IMR-90 (cell line): ENCODE measurements around the gene TLR9. TPM values are rescaled to one million over a fixed set of nuclear protein-coding genes. Genes with fewer than 3 reads are reported as not detected.
A peak's percentile ranks its signal among the peaks of the same experiment; 100 is the strongest.

ENCODE experiments used
- ATAC-seq: fragments of 200-7000 bp; cut with Tn5 transposase; 2 replicates; pipeline ENCODE4 v1.9.1; 2020; ENCODE audit warnings: low read depth, mild to moderate bottlenecking, moderate library complexity
- BruUV-seq: library from RNA; stranded (reverse); fragments of 400-500 nt; replicated peaks from 2 replicates; lab custom pipeline; 2021; lab: Mats Ljungman, UMichigan
- CTCF ChIA-PET: fragments of 300-600 bp; formaldehyde crosslinking; extraction: SDS; loops from one replicate; lab custom pipeline; 2021; ENCODE audit warnings: antibody characterized with exemption; lab: Yijun Ruan, JAX
- POLR2A ChIA-PET: fragments of 300-600 bp; sonication (Branson Sonifier 250); formaldehyde crosslinking; loops from one replicate; lab custom pipeline; 2022; ENCODE audit warnings: antibody characterized with exemption; ENCODE audit not compliant: unreplicated experiment; lab: Charles Lee
- DNase-seq: peaks from one replicate; pipeline ENCODE4 v3.0.0; 2013
- H2AFZ ChIP-seq: replicated peaks from 2 replicates; pipeline ENCODE3; 2013; ENCODE audit warnings: low read length, mild to moderate bottlenecking; ENCODE audit not compliant: poor library complexity
- H2AK5ac ChIP-seq: 2 replicates; pipeline ENCODE4 v1.6.1; 2013; ENCODE audit warnings: low read depth, low read length, inconsistent platforms
- H2AK9ac ChIP-seq: replicated peaks from 2 replicates; pipeline ENCODE3; 2013; ENCODE audit warnings: mild to moderate bottlenecking, low read depth, low read length, moderate library complexity; ENCODE audit not compliant: poor library complexity
- H2BK120ac ChIP-seq: 2 replicates; pipeline ENCODE4 v1.6.1; 2013; ENCODE audit warnings: low read depth, low read length, inconsistent platforms
- H2BK15ac ChIP-seq: 3 replicates; pipeline ENCODE4 v1.6.1; 2013; ENCODE audit warnings: low read depth, low read length, inconsistent platforms
- H2BK20ac ChIP-seq: 2 replicates; pipeline ENCODE4 v1.6.1; 2013; ENCODE audit warnings: low read depth, mild to moderate bottlenecking, inconsistent platforms, low read length, moderate library complexity
- H2BK5ac ChIP-seq: 2 replicates; pipeline ENCODE4 v1.6.1; 2013; ENCODE audit warnings: mild to moderate bottlenecking, low read depth, low read length, inconsistent platforms; ENCODE audit not compliant: poor library complexity, severe bottlenecking
- H3K14ac ChIP-seq: replicated peaks from 2 replicates; pipeline ENCODE4 v1.6.1; 2013; ENCODE audit warnings: low read depth, low read length, inconsistent platforms
- H3K18ac ChIP-seq: 2 replicates; pipeline ENCODE4 v1.6.1; 2013; ENCODE audit warnings: low read depth, low read length, control low read depth
- H3K23ac ChIP-seq: 2 replicates; pipeline ENCODE4 v1.6.1; 2013; ENCODE audit warnings: low read depth, low read length, inconsistent platforms
- H3K27ac ChIP-seq: 2 replicates; pipeline ENCODE4 v1.5.1; 2013; ENCODE audit warnings: mild to moderate bottlenecking, control low read depth, low read length; ENCODE audit not compliant: insufficient read depth
- H3K27me3 ChIP-seq: 2 replicates; pipeline ENCODE4 v1.6.1; 2013; ENCODE audit warnings: low read length; ENCODE audit not compliant: control insufficient read depth, insufficient read depth
- H3K36me3 ChIP-seq: 2 replicates; pipeline ENCODE4 v1.6.1; 2013; ENCODE audit warnings: low read length, mixed read lengths; ENCODE audit not compliant: control insufficient read depth, insufficient read depth
- H3K4ac ChIP-seq: 2 replicates; pipeline ENCODE4 v1.6.1; 2013; ENCODE audit warnings: low read depth, low read length, inconsistent platforms
- H3K4me1 ChIP-seq: 2 replicates; pipeline ENCODE4 v1.6.1; 2013; ENCODE audit warnings: low read length, mixed read lengths; ENCODE audit not compliant: control insufficient read depth, insufficient read depth
- H3K4me2 ChIP-seq: 2 replicates; pipeline ENCODE4 v1.6.1; 2013; ENCODE audit warnings: low read depth, mild to moderate bottlenecking, control low read depth, low read length, moderate library complexity
- H3K4me3 ChIP-seq: 2 replicates; pipeline ENCODE4 v1.5.1; 2013; ENCODE audit warnings: low read depth, mild to moderate bottlenecking, control low read depth, low read length, moderate library complexity; ENCODE audit not compliant: insufficient read depth
- H3K56ac ChIP-seq: 2 replicates; pipeline ENCODE4 v1.6.1; 2013; ENCODE audit warnings: low read length, inconsistent platforms; ENCODE audit not compliant: insufficient read depth; ENCODE audit errors: extremely low read depth
- H3K79me1 ChIP-seq, 2 experiments: 2 replicates each; pipeline ENCODE4 v1.6.1; 2013; ENCODE audit warnings: low read length in 2 of 2, inconsistent platforms in 1 of 2, low read depth in 1 of 2
- H3K9ac ChIP-seq: 2 replicates; pipeline ENCODE4 v1.6.1; 2013; ENCODE audit warnings: low read depth, low read length, control low read depth
- H3K9me1 ChIP-seq: 2 replicates; pipeline ENCODE4 v1.6.1; 2013; ENCODE audit warnings: low read length, inconsistent platforms; ENCODE audit not compliant: insufficient read depth
- H3K9me3 ChIP-seq: 2 replicates; pipeline ENCODE4 v1.6.1; 2013; ENCODE audit warnings: low read length; ENCODE audit not compliant: control insufficient read depth, insufficient read depth
- H4K20me1 ChIP-seq: 2 replicates; pipeline ENCODE4 v1.6.1; 2013; ENCODE audit warnings: low read length, inconsistent platforms; ENCODE audit not compliant: insufficient read depth
- H4K5ac ChIP-seq: 2 replicates; pipeline ENCODE4 v1.6.1; 2013; ENCODE audit warnings: mild to moderate bottlenecking, low read depth, low read length, control low read depth
- H4K8ac ChIP-seq, 2 experiments: 2 replicates each; pipeline ENCODE4 v1.6.1; 2013; ENCODE audit warnings: low read depth in 2 of 2, low read length in 2 of 2, control low read depth in 1 of 2, inconsistent platforms in 1 of 2
- H4K91ac ChIP-seq: 2 replicates; pipeline ENCODE4 v1.6.1; 2013; ENCODE audit warnings: low read depth, low read length, inconsistent platforms; ENCODE audit not compliant: insufficient read depth
- CEBPB ChIP-seq: IDR thresholded peaks from 2 replicates; pipeline ENCODE4 v1.6.1; 2012; ENCODE audit warnings: low read depth, low read length, improper control_type of control experiment
- MAZ ChIP-seq: IDR thresholded peaks from 2 replicates; pipeline ENCODE4 v1.6.1; 2012; ENCODE audit warnings: low read depth, mild to moderate bottlenecking, low read length, improper control_type of control experiment, moderate library complexity, borderline replicate concordance
- WGBS, 2 experiments: methylation state at CpG; one replicate each; pipeline versions ENCODE4 v1.1.5 to v1.1.7; 2013; ENCODE audit warnings: missing lambda C conversion rate in 2 of 2; ENCODE audit not compliant: insufficient read length in 1 of 2; ENCODE audit errors: extremely low coverage in 2 of 2; 5-methylcytosine and 5-hydroxymethylcytosine counted together
- dilution Hi-C: fragments of 300-500 bp; cut with HindIII; formaldehyde crosslinking; loops from one replicate; pipeline ENCODE4 v1.14.3; 2018; ENCODE audit warnings: low sequenced_read_pairs; ENCODE audit not compliant: unreplicated experiment
- in situ Hi-C: fragments of 300-500 bp; cut with MboI; formaldehyde crosslinking; loops from 3 replicates; pipeline ENCODE4 v1.14.3; 2019; ENCODE audit warnings: low sequenced_read_pairs, inconsistent platforms, mixed read lengths
- intact Hi-C: fragments of 100-400 bp; cut with micrococcal nuclease; formaldehyde crosslinking; loops from 2 replicates; pipeline ENCODE4 v1.10.0; 2022
- polyA plus RNA-seq, 3 experiments: library from polyadenylated mRNA; depleted of rRNA; stranded (reverse); fragments of >200 nt; gene quantifications; 2 replicates each; pipeline ENCODE4 v1.2.3, GENCODE V29; 2012; ENCODE audit warnings: low replicate concordance in 1 of 3
- total RNA-seq: library from RNA; depleted of rRNA; stranded (reverse); fragments of >200 nt; gene quantifications from 2 replicates; pipeline ENCODE4 v1.2.3, GENCODE V29; 2012

Gene TLR9
- total and polyA plus RNA-seq, 2 of the 4 experiments (the other 2 are of a cell fraction), result not detected

DNA sequence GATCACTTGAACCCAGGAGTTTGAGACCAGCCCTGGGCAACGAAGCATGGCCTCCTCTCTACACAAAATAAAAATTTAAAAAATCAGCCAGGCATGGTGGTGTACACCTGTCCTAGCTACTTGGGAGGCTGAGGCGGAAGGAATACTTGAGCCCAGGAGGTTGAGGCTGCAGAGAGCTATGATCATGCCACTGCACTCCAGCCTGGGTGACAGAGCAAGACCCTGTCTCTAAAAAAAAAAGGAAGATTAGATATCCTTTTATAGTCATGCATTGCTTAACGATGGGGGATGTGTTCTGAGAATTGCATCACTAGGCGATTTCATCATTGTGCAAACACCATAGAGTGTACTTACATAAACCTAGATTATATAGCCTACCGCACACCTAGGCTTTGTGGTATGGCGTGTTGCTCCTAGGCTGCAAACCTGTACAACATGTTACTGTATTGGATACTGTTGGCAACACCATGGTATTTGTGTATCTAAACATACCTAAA lies 14.8 kb downstream of the TLR9 start:
- POLR2A ChIA-PET, result no interaction called here

More for the DNA sequence above, 14.8 kb downstream of the TLR9 start:
- H3K56ac ChIP-seq, result no peak overlapping the region
- no peak overlapping the region for H2BK20ac ChIP-seq
- H2AFZ ChIP-seq, result no peak overlapping the region
- dilution Hi-C loops, result no loop called here
- no CpG with 5 or more reads among the region's 6 CpGs for WGBS, 2 experiments
- H3K27ac ChIP-seq, result peak overlapping the region; percentile 47; the same call in 1 of the 2 replicates
- H4K8ac ChIP-seq, result no peak overlapping the region
- no peak overlapping the region for H3K4me3 ChIP-seq
- no peak overlapping the region for H3K23ac ChIP-seq
- no peak overlapping the region for H3K18ac ChIP-seq
- CTCF ChIA-PET, result no interaction called here
- peak; percentile 85 for TF ChIP-seq CEBPB
- TF ChIP-seq MAZ, result no peak
- H3K9me1 ChIP-seq, result no peaks in the 10 kb centered on the region; the same call in 1 of the 2 replicates
- no peak overlapping the region for H3K14ac ChIP-seq
- H2AK9ac ChIP-seq, result no peak overlapping the region
- peaks cover 74% of the 10 kb centered on the region for H3K36me3 ChIP-seq
- no peaks in the 10 kb centered on the region for H3K9me3 ChIP-seq
- H3K4ac ChIP-seq, result 0 out of 2 replicates have a peak overlapping the region, but pooled peaks have one; percentile 12
- DNase-seq, result peak; percentile 55
- no peak overlapping the region for H3K4me2 ChIP-seq
- peaks cover 2% of the 10 kb centered on the region; the same call in 1 of the 2 replicates for H3K4me1 ChIP-seq
- H3K27me3 ChIP-seq, result no peaks in the 10 kb centered on the region
- intact Hi-C loops, result no loop called here
- no peaks in the 10 kb centered on the region; the same call in 1 of the 2 replicates for H4K20me1 ChIP-seq
- no peak overlapping the region for H3K9ac ChIP-seq
- H4K91ac ChIP-seq, result peak overlapping the region; percentile 43; the same call in 1 of the 2 replicates
- H4K5ac ChIP-seq, result no peak overlapping the region
- in situ Hi-C loops, result no loop called here
- H2BK15ac ChIP-seq, result no peak overlapping the region; the same call in 2 of the 3 replicates
- H2AK5ac ChIP-seq, result no peak overlapping the region; the same call in 1 of the 2 replicates
- H3K79me1 ChIP-seq, result peaks cover 8 to 16% of the 10 kb centered on the region in 2 experiments; a peak in 2 of 4 replicates
- no peak overlapping the region for H2BK120ac ChIP-seq
- no TSS peak for BruUV-seq
- ATAC-seq, result no peak
- peak overlapping the region; percentile 20 for H2BK5ac ChIP-seq
